HS-5 (cell line): ENCODE measurements around the gene CYTIP.

Experiments
- DNase-seq: peaks from one replicate; pipeline ENCODE4 v3.0.0-alpha.2; 2012; ENCODE audit warnings: low read depth

The CYTIP gene

DNA sequence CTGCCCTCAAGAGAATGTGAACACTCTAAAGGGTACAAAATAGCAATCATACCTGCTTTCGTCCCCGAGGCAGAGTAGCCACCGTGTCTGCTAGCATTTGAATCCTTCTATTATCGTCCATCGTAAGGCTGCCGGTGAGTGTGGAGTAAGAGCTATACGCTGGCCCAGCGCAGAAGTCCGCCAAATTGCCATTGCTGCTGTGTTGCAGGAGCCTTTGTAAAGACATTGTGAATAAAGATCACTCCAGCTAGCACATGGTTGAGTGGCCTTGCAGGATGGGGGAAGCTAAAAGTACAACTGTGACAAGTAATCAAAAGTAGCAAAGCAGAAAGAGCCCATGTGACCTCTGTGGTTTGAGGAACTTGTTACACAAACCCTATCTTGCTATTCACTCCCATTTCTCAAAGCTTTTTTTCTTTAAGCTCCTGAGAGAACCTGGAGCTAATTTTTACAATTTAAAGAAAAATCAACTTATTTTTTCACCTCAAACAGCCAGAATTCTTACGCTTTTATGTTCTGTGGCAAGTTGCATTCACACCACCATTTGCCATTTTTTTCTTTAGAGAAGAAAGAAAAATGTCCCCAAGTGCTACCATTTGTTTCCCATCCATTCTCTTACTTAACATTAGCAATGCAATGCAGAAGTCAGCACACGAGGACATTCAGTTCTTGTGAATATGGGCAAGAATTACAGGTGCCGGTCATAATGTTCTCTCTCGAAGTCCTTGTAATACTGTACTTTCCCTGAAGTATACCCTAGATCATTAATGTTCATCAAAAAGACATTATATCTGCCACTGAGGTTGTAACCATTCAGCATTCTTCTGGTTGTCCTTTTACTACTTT, at the start of gene CYTIP:
CYTIP (minus strand) TSS at position 295 of the 846 bp plus-strand sequence; CDS start at position 226, 69 bp downstream.
- no peak for DNase-seq

DNA sequence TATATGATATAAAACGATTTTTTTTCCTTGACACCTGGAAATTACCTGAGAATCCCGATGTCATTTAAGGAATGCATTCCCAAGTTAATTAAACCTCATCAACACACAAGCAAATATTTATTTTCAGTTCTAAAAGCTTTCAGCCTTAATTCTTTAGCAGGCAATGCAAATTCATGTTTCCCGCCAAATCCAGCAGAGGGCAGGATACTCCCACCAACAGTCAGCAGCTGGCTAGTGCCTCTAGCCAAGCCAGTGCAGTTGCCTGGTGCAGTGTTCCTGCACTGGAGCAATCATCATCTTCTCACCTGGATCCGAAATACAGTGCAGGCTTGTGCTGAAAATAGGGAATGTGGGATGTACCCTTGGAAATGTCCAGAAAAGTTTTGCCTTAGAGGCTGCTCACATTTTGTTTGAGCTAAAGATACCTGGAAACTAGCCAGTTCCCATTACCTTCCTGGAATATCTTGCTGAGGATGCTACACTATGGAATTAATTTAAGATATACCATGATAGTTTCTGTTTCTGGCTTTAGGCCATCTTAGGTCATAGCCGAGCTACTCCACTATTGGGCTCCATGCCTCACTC, 48.4 kb upstream of the CYTIP start:
- no peak for DNase-seq

DNA sequence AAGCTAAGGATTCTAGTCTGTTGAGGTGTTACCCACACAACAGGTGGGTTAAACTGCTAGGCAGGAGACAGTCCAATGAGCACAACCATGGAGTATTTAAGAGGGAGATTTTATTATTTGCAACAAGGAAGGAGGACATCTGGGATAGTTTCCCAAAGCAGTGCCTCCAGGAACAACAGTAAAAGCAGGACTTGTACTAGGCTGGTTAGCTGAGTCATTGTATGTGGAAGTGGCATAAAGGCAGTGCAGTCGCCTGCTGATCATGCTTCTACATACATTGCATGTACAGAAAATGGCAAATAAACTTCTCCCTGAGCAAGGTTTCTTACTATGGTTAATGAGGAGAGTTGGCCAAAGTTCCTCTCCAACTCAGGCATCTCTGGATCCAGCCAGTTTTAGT, 46.1 kb upstream of the CYTIP start:
- no peak for DNase-seq

DNA sequence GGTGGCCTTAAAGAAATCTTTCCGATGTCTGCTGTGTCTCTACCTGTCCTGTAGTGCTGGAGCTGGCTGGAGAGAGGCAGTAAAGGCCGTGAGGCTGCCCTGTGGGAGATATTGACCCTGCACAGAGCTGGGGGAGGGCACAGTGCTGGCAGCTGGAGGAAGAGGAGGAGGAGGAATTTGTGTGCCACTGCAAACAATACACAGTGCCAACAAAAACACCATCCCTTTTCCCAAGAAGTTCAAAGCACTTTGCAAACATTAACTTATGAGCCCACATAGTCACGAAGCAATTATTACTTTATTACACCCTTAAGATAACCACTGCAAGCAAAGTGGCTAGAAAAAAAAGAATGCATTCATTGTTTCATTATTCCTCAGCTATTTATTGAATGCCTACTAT, 45.0 kb upstream of the CYTIP start:
- no peak for DNase-seq

DNA sequence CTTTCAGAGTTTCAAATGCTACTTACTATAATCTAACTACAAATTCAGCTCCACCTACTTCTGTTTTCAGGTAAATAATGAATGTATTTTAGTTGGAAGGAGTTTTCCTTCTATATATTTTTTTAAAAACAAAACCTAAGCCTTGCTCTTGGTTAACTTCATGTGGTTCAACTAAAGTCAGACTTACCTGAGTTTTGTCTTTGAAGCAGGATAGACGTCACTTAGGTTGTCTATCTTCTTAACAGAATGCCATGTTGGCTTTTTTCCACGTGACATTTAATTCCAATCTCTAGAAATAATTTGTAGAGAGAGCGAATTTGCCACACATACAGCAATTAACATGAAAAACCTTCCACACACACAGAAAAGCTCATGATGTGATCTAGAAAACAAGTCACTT, 43.9 kb upstream of the CYTIP start:
- DNase-seq = no peak

- DNase-seq = no peak
Measured at GRCh38 chr2:157487271-157487610, 43.4 kb upstream of the CYTIP start.

DNA sequence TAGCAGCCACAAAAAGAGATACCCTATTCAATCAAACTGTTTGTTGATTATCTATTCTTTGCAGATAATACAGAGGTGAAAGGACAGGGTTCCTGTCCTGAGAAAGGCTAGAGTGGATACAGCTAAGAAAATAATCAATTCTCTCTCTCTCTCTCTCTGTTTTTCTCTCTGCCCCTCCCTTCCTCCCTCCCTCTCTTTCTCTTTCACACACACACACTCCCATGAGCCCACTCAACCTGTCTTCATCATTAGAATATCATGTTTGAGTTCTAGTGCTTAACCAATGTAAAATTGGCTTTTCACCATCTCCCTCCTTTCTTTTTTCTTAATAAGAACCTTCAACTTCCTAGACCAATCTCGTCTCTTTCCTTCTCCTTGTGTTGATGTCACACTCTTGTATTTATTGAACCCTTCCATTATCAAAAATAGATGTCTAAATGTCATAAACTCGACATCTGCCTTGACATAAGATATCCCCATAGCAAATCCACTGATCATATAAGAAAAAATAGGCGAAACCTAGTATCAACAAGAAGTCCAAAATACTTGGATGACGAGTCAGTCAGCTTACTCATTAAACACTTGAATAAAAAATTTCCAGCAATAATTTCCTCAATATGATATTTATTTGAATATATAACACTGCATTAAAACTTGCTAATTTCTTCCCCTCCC, 42.8 kb upstream of the CYTIP start:
- DNase-seq = peak; percentile 53

DNA sequence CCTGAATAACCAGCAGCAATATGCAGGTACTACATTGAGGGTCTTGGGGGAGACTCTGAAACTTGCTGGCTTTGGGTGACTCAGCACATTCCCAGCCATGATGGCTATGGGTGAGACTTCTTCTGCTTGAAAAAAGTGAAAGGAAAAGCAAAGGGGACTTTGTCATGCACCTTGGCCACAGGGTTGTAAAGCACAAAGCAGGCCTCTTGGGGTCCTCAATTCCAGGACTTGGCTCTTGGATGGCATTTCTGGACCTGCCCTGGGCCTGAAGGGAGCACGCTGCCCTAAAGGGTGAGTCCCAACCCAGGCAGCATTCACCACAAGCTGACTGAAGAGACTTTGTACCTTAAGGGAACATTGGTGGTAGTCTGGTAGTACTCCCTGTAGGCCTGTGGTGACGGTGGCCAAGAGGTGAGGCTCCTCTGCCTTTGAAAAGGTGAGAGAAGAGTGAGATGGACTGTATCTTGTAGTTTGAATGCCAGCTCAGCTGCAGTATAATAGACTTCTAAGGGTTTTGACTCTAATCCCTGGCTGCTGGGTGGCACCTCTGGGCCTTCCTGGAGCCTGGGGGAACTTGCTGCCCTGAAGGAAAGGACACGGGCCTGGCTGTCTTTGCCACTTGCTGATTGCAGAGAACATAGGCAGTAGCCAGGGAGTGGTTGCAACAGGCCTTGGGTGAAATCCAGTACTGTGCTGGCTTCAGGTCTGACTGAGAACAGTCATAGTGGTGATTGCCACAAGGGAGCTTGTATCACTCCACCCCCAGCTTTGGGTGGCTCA, 36.5 kb upstream of the CYTIP start:
- no peak for DNase-seq

GRCh38 chr2:157479081-157480027, 35.5 kb upstream of the CYTIP start:
- DNase-seq = no peak

- no peak for DNase-seq
Measured at GRCh38 chr2:157477919-157478318, 34.0 kb upstream of the CYTIP start.

DNA sequence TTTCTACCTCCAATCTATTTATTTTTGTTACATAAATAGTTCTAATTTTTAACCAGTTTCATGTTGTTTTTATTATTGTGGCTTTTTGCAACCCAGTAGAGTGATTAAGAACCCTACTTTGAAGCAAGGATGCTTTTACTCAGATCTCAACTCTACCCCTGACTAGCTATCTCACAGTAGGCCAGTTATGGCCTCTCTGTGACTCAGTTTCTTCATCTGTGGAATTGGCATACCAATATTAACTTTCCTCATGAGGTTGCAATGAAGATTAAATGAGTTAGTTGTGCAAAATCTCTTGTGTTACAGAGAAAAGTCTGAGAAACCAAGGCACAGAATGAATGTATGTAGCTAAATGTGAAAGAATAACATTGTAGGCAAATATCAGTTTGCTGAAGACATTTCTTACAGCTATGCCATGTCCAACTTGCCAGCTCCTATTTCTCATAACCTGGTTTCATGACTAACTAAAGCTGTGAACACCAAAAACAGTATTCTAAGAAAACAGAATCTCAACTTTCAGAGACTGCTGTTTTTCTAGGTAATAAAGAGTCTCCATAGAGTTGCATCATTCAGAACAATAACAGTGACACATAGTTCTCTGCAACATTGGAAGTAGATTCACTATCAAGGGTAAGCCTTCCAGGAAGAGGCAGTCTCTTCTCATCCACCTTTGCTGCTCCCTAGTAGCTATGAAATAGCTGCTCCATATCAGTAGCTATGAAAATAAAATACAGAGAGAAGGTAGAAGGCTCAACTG, 33.2 kb upstream of the CYTIP start:
- DNase-seq = no peak

DNA sequence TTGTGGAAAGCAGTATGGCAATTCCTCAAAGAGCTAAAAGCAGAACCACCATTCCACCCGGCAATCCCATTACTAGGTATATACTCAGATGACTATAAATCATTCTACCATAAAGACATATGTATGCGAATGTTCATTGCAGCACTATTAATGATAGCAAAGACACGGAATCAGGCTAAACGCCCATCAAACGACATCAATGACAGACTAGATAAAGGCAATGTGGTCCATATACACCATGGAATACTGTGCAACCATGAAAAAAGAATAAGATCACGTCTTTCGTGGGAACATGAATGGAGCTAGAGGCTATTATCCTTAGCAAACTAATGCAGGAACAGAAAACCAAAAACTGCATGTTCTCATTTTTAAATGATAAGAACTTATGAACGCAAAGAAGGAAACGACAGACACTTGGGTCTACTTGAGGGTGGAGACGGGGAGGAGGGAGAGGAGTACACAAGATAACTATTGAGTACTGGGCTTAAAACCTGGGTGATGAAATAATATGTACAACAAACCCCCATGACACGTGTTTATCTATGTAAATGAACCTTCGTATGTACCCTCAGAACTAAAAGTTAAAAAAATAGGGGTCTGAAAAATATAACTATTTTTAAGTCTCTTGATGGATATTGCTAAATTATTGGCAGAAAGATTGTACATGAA, 32.0 kb upstream of the CYTIP start:
- no peak for DNase-seq

- no peak for DNase-seq
Measured at GRCh38 chr2:157473581-157473980, 29.7 kb upstream of the CYTIP start.

GRCh38 chr2:157471078-157471477, 27.2 kb upstream of the CYTIP start:
- no peak for DNase-seq

DNA sequence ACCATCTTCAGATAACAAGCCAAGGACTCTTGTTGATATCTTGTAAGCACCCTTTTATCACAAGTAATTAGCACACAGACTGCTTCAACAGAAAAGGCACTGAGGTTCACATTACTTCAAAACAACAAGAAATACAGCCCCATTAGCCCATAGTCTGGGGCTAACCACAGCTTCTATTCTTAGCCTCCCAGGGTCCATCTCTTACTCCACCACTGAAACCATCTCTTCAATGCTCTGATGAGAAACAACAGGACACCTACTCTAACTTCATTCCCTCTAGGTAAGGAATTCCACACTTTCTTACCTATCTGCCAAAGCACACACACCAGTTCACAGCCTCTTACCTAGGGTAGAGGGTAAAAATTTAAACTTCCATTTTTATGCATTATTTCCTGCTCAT, 26.4 kb upstream of the CYTIP start:
- no peak for DNase-seq

- DNase-seq = no peak
Measured at GRCh38 chr2:157469726-157470125, 25.8 kb upstream of the CYTIP start.

DNA sequence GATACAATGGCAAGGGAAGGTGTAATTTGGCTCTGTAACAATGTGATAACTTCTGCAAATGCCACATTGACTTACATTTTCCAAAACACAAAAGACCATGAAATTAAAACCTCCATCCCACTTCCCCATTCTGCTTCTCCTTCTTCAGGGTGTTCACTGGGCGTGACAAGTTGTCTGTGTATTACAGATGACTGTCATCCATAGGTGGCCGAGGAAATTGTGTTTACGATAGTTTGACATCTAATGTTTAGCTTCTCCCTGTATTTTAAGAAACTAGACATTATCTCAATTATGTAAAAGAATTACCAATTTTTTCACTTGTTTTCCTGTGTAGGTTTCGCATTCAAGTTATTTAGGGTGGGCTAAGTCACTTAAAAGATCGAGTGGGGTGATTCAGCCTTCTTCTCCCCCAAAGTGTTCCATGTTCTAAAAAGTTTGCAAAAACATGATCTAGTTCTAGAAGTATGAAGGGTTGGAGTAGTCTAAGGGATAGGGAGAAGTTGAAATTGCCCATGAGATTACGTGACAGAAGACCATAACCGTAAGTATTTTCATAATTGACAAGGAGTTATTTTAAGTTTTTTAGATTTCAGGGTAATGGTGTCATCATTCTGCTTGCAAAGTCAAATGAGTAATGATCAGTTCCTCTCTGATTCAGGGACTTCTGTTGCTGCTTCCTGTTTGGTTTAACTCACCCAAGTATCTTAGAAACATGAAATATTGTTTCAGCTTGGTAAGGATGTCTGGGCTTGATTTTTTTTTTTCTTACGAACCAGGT, 25.2 kb upstream of the CYTIP start:
- peak; percentile 92 for DNase-seq

DNA sequence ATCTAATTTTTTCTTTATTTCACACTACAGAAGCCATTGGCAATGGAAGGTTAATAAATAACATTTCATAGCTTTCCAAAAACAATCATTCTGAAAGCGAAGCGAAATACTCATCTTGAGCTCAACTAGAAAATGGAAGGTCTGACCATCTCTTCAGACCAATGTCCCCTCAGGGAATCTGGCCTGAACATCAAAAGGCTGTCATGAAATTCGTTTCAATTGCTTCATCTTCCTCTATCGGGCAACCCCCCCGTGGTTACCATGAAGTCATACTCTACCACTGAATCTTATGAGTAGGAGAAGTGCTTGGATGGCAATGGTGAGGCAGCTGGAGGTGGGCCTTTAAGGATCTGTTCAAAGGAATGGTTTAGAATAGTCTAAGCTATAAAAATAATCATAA, 22.9 kb upstream of the CYTIP start:
- DNase-seq = no peak

DNA sequence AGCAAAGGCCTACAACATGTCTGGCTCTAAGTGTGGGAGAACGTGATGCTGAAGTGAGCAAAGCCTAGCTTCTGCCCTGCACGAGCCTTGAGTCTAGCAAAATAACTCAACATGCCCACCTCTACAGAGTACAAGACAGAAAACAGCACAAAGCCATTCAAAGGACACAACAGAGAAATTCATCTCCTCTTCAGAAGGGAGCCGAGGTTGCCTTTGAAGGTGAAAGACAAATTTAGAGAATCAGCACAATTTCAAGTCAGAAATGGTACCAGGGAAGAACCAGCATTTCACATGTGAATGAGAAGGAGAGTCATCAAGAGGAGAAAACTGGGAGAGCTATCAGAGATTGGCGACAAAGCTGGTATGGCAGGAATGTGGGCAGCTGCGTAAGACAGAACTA, 21.7 kb upstream of the CYTIP start:
- DNase-seq = no peak
